ENCODE results near the gene SCTR.

Gene SCTR

DNA sequence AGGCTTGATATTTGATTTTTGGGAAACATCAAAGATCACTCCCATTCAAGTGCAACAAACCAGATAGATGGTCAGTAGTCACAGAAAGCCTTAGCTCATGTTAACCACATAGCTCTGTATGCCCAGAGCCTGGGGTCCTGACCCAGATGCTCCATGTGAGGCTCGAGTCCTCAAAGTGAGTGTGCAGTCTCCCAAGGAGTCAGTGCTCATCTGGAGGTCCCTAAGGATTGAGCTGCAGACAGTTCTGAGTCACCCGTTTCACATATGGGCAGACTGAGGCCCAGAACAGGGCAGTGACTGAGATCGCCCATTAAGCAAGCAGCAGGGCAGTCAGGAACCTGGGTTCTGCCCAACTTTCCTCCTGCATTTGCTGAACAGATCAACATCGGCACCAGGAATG, 83.4 kb downstream of the SCTR start:
- no peak for DNase-seq

GRCh38 chr2:119440501-119440870, 83.8 kb downstream of the SCTR start:
- no peak for DNase-seq

DNA sequence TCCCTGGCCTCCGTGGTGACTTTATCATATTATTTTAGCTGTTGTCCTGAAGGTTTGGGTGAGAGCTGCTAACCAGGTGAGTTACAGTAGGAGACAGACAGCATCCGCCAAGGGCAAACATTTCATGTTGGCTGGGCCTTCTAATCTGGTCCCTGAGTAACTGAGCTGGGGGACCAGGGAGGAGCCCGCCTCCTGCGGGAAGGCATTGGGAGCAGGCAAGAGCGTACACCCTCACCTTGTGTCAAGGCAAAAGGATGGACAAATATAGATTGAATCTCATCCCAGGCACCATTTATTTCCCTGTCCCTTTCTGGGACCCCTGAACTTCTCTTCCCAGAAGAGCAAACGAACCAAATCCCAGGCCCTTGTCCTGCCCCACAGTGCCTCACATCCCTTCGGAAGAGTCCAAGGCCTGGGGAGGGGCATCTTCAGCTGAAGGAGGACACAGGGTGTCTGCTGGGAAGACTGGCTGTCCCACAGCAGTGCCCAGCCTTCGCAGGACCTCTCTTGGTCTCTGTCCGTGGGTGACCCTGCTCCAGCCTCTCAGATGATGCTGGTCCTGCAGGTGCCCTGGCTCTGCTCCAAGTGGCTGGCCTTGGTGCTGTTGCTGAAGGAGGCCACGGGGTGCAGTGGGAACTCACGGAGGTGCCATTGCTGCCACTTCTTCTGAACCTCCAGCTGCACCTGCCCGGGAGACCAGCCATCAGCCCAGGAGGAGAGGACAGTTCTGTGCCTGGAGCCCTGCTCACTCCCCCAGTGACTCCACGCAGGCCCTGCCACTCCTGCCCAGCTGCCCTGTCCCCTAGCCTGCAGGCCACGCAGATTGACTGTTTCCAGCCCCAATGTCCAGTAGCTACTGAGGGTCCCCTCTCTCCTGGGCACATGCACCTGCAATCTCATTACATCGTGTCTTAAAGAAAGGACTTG, 84.4 kb downstream of the SCTR start:
- DNase-seq: no peak

DNA sequence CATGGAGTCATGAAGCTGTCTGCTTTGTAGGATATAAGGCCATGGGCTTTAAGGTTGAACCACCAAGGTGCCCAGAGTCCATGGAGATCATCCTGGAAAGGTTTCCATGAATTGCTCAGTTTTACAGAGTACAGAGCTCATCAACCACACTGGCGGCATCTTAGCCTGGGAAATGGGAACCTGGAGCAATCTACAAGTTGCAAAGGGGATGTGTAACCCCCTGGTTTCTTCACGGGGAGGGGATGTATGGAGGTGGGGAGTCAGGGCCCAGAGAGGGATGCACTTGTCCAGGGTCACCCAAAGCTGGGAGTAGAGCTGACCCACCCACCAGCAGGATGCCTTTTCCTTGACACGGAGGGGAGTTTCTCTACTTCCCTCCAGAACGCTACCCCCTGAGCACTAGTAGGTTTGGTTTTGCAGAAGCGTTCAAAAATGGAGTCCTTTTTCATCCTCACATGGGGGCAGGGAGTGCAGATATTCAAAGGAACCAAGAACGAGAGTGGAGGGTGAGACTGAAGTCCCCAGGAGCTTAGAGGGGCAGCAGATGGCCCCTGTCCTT, 85.5 kb downstream of the SCTR start:
- no peak for DNase-seq

DNA sequence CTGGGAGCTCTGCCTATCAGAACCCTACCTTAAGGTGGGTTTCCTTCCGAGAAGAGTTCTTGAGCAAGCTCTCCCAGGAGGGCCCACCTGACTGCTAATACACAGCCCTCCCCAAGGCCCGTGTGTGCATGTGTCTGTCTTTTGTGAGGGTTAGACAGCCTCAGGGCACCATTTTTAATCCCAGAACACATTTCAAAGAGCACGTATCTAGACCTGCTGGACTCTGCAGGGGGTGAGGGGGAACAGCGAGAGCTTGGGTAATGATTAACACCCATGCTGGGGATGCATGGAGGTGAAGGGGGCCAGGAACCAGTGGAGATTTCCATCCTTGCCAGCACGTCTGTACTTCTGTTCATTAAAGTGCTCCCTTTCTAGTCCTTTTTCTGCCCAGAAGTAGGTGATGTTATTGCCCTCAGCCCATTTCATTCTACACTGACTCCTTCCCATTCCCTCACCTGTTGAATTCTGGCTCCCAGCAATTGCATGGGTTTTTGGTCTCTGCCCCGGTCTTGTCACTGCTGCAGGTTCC, 86.1 kb downstream of the SCTR start:
- no peak for DNase-seq

DNA sequence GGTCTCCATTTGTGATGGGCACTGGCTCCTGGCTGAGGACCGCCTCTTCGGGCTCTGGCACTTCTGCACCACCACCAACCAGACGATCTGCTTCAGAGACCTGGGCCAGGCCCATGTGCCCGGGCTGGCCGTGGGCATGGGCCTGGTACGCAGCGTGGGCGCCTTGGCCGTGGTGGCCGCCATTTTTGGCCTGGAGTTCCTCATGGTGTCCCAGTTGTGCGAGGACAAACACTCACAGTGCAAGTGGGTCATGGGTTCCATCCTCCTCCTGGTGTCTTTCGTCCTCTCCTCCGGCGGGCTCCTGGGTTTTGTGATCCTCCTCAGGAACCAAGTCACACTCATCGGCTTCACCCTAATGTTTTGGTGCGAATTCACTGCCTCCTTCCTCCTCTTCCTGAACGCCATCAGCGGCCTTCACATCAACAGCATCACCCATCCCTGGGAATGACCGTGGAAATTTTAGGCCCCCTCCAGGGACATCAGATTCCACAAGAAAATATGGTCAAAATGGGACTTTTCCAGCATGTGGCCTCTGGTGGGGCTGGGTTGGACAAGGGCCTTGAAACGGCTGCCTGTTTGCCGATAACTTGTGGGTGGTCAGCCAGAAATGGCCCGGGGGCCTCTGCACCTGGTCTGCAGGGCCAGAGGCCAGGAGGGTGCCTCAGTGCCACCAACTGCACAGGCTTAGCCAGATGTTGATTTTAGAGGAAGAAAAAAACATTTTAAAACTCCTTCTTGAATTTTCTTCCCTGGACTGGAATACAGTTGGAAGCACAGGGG, 87.1 kb downstream of the SCTR start:
- DNase-seq: no peak

DNA sequence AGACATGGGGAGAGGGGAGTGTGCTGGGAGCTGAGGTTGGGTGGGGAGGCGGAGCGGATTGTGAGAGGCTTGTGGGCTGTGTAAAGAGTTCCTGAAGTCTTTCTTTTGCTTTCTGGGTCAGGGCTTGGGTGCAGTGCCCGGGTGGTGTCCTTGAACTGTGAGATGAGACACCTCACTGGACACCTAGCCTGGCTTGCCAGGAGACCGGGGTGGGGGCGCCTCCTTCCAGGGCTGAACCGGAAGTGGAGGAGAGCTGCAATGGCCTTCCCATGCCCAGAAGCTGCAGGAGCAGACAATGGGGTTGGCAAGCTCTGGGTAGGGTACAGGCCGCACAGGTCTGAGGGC, 88.4 kb downstream of the SCTR start:
- no peak for DNase-seq

- DNase-seq: no peak
These were observed 89.0 kb downstream of the SCTR start for GRCh38 chr2:119435081-119435952.

GRCh38 chr2:119434664-119435063, 89.6 kb downstream of the SCTR start:
- no peak for DNase-seq

GRCh38 chr2:119433636-119434327, 90.5 kb downstream of the SCTR start:
- DNase-seq: no peak

DNA sequence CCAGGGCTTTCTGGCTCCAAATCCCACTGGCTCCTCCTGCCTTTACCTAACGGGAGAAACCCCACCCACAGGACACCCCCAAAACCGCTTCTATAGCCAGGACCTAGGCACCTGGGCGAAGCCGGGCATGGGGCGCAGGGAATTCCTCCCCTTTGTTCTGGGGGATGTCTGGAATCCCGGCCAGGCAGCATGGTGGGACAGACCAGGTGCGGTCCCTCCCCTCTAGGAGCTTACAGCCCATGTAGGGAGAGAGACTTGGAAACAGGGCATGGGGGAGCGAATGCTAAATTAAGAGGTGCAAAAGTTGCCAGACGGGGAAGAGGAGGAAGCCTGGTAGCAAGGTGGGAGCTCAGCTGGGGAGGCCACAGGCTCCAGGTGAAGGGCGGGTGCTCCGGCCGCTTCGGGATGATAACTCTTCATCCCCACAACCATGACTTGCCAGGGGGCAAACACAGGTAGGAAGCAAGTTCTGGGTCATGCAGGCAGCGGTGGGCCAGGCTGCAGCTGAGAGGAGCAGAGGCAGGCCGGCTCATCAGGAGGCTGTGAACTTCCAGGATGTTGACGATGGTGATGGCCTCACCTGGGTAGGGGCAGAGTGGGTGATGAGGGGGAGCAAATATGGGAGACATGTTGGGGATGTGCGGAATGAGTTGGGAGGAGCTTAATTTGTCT, 91.3 kb downstream of the SCTR start:
- no peak for DNase-seq

DNA sequence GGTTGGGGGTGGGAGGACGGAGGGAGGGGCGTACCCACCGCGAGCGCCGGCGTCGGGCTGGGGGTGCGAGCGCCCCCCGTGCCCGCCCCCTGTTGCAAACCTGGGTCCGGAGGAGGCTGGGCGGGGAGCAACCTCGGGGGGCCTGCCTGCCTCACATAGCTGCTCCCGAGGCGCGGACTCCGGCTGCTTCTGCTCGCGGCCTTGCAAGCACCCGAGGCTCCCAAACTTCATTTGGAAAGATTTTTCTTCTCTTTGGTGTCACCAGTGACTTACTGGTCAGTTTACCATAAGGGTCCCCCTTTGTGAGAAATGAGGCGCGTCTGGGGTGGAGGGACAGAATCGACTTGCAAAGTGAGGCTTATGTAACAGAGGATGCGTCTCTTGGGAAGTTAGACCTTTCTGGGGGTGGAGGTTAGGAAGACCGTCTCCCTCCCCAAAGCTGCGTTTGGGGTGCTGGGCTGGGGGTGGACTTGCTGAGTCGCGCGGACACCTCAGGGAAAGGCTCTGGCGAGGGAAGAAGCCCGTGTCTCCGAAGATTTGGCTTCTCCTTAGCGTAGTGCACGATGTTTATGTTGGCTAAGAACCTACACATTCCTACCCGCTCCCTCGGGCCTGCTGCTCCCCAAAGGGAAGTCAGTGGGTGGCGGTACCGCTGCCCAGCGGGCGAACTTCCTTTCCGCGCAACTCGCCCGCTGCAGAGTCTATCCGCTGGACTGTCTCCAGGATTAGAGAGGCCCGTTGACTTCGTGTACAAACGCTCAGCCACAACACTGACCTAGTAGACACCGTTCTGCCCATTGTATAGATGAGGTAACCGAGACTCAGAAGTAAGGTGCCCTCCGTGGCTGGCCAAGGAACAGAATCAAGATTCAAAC, 92.1 kb downstream of the SCTR start:
- DNase-seq: peak; percentile 69

- peak; percentile 87 for DNase-seq
These were observed 92.9 kb downstream of the SCTR start, which contains the start of gene TMEM37 for GRCh38 chr2:119431155-119431975. TMEM37 (plus strand) TSS chr2:119431854; CDS start chr2:119431904, 50 bp downstream.

- DNase-seq: no peak
These were observed 94.2 kb downstream of the SCTR start for GRCh38 chr2:119430023-119430498.

DNA sequence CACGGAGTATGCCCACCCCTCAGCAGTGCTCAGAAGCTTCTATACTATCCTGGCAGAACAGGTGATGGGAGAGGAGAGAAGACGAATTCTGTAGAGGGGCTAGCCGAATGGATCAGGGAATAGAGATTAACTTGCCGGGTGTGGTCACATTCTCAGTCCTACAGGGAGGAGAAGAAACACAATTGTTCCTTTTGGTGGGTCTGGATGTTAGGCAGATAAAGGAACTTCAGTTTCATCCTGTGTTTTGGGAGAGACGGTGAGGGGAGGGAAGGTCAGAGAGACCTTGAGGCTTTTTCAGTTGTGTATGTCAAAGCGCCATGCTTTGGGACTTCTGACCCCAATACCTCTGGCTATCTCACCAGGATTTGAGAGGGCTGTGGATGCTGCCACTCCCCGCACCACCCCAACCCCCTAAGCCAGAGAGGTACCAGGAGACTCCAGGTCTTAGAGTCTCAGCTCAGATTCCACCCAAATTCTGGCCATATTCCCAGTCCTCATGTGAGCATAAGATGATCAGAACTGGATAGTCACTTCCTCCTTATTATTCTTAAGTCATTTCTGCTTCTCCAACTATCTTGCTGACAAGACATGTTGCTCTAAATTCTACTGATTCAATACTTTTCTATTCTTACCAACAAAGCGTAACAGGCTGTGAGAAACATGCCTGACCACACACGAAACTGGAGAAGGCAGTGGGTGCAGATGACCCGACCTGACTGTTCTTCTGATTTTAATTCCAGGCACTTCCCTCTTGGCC, 94.9 kb downstream of the SCTR start:
- DNase-seq: no peak

GRCh38 chr2:119428488-119429224, 95.6 kb downstream of the SCTR start:
- no peak for DNase-seq

- no peak for DNase-seq
These were observed 96.5 kb downstream of the SCTR start for GRCh38 chr2:119427756-119428155.

Measured in eye (tissue), 1 donor.